DND-41 (cell line): ENCODE measurements around the gene MMP10.

ENCODE experiments used
- ATAC-seq: fragments of 200-7000 bp; cut with Tn5 transposase; 3 replicates; pipeline ENCODE4 v1.9.1; 2021; ENCODE audit warnings: low read depth; ENCODE audit not compliant: insufficient read depth
- DNase-seq: peaks from one replicate; pipeline ENCODE4 v3.0.0-alpha.2; 2020
- H2AFZ ChIP-seq: 2 replicates; pipeline ENCODE4 v1.6.0; 2012; ENCODE audit warnings: low read depth, low read length
- H3K27ac ChIP-seq: 2 replicates; pipeline ENCODE4 v1.5.1; 2012; ENCODE audit warnings: low read length, inconsistent platforms
- H3K27me3 ChIP-seq: fragments of 200-600 bp; sonication (generic); 2 replicates; pipeline ENCODE4 v1.6.0; 2012; ENCODE audit warnings: low read length, mild to moderate bottlenecking, inconsistent platforms; ENCODE audit not compliant: insufficient read depth, poor library complexity
- H3K36me3 ChIP-seq: 2 replicates; pipeline ENCODE4 v1.5.1; 2012; ENCODE audit warnings: low read length, inconsistent platforms; ENCODE audit not compliant: insufficient read depth
- H3K4me1 ChIP-seq: 2 replicates; pipeline ENCODE4 v1.5.1; 2012; ENCODE audit warnings: mild to moderate bottlenecking, low read length; ENCODE audit not compliant: insufficient read depth
- H3K4me2 ChIP-seq: 2 replicates; pipeline ENCODE4 v1.6.0; 2012; ENCODE audit warnings: mild to moderate bottlenecking, moderate library complexity, low read length, inconsistent platforms; ENCODE audit not compliant: insufficient read depth
- H3K4me3 ChIP-seq, 2 experiments: fragments of 200-600 bp in 1 of 2; shearing (Covaris generic) in 1 of 2; 2 replicates each; pipeline ENCODE4 v1.5.1; 2012 to 2016; ENCODE audit warnings: inconsistent platforms in 2 of 2, low read length in 2 of 2, mild to moderate bottlenecking in 2 of 2, low read depth in 1 of 2, moderate library complexity in 1 of 2
- H3K79me2 ChIP-seq: 2 replicates; pipeline ENCODE4 v1.6.0; 2012; ENCODE audit warnings: low read length, inconsistent platforms; ENCODE audit not compliant: insufficient read depth
- H3K9ac ChIP-seq: 2 replicates; pipeline ENCODE4 v1.6.0; 2012; ENCODE audit warnings: low read depth, mild to moderate bottlenecking, inconsistent platforms, low read length, moderate library complexity
- H3K9me3 ChIP-seq: 2 replicates; pipeline ENCODE4 v1.5.1; 2012; ENCODE audit warnings: low read length, moderate library complexity, mild to moderate bottlenecking, inconsistent platforms; ENCODE audit not compliant: insufficient read depth, severe bottlenecking
- H4K20me1 ChIP-seq: 2 replicates; pipeline ENCODE4 v1.6.0; 2012; ENCODE audit warnings: low read length; ENCODE audit not compliant: insufficient read depth
- EZH2 ChIP-seq: IDR thresholded peaks from 3 replicates; pipeline ENCODE4 v1.6.1; 2012; ENCODE audit warnings: borderline replicate concordance, low read depth, mild to moderate bottlenecking, moderate library complexity, low read length, inconsistent platforms; ENCODE audit not compliant: severe bottlenecking
- TF ChIP-seq, protein P1 (sequence below): IDR thresholded peaks from 2 replicates; pipeline ENCODE4 v1.5.1; 2012; ENCODE audit warnings: borderline replicate concordance, low read length, moderate library complexity, mild to moderate bottlenecking; ENCODE audit not compliant: poor library complexity, severe bottlenecking; ENCODE audit errors: extremely low read depth

The MMP10 gene

DNA sequence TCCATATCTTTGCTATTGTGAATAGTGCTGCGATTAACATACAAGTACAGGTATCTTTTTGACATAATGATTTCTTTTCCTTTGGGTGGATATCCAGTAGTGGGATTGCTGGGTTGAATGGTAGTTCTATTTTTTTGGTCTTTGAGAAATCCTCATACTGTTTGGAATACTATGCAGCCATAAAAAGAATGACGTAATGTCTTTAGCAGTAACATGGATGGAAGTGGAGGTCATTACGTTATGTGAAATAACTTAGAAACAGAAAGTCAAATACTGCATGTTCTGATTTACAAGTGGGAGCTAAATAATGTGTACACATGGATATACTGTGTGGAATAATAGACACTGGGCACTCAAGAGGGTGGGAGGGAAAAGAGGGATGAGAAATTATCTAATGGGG is 4.0 kb upstream of the MMP10 start:
- Histone ChIP-seq H3K4me2 (no peak overlapping the region), H3K79me2 (no peaks in the 10 kb centered on the region), H3K27me3 (no peaks in the 10 kb centered on the region), H3K9me3 (no peaks in the 10 kb centered on the region), H3K27ac (no peak overlapping the region), H3K4me1 (no peaks in the 10 kb centered on the region), H2AFZ (no peak overlapping the region), H4K20me1 (no peaks in the 10 kb centered on the region), H3K9ac (no peak overlapping the region), H3K4me3 (no peak overlapping the region), H3K36me3 (no peaks in the 10 kb centered on the region)
- ATAC-seq: no peak
- TF ChIP-seq, protein P1, sequence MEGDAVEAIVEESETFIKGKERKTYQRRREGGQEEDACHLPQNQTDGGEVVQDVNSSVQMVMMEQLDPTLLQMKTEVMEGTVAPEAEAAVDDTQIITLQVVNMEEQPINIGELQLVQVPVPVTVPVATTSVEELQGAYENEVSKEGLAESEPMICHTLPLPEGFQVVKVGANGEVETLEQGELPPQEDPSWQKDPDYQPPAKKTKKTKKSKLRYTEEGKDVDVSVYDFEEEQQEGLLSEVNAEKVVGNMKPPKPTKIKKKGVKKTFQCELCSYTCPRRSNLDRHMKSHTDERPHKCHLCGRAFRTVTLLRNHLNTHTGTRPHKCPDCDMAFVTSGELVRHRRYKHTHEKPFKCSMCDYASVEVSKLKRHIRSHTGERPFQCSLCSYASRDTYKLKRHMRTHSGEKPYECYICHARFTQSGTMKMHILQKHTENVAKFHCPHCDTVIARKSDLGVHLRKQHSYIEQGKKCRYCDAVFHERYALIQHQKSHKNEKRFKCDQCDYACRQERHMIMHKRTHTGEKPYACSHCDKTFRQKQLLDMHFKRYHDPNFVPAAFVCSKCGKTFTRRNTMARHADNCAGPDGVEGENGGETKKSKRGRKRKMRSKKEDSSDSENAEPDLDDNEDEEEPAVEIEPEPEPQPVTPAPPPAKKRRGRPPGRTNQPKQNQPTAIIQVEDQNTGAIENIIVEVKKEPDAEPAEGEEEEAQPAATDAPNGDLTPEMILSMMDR: no peak
- no peak for TF ChIP-seq EZH2
- DNase-seq: no peak

GRCh38 chr11:102783720-102784119 is 3.3 kb upstream of the MMP10 start:
- no peak for ATAC-seq
- TF ChIP-seq EZH2: no peak
- TF ChIP-seq, protein P1: no peak
- no peaks in the 10 kb centered on the region for H3K79me2 ChIP-seq
- H3K4me1 ChIP-seq: no peaks in the 10 kb centered on the region
- no peak overlapping the region for H3K4me3 ChIP-seq
- no peak overlapping the region for H3K9ac ChIP-seq
- DNase-seq: no peak
- H4K20me1 ChIP-seq: no peaks in the 10 kb centered on the region
- no peaks in the 10 kb centered on the region for H3K9me3 ChIP-seq
- H2AFZ ChIP-seq: no peak overlapping the region
- no peaks in the 10 kb centered on the region for H3K27me3 ChIP-seq
- H3K4me2 ChIP-seq: no peak overlapping the region
- H3K27ac ChIP-seq: no peak overlapping the region
- H3K36me3 ChIP-seq: no peaks in the 10 kb centered on the region

GRCh38 chr11:102783016-102783415 is 2.6 kb upstream of the MMP10 start:
- Histone ChIP-seq H3K79me2 (no peaks in the 10 kb centered on the region), H3K9me3 (no peaks in the 10 kb centered on the region), H3K27ac (no peak overlapping the region), H3K9ac (no peak overlapping the region), H3K4me2 (no peak overlapping the region), H3K4me1 (no peaks in the 10 kb centered on the region), H2AFZ (no peak overlapping the region), H3K27me3 (no peaks in the 10 kb centered on the region), H3K4me3 (no peak overlapping the region), H4K20me1 (no peaks in the 10 kb centered on the region), H3K36me3 (no peaks in the 10 kb centered on the region)
- no peak for ATAC-seq
- TF ChIP-seq EZH2: no peak
- TF ChIP-seq, protein P1: no peak
- DNase-seq: no peak

DNA sequence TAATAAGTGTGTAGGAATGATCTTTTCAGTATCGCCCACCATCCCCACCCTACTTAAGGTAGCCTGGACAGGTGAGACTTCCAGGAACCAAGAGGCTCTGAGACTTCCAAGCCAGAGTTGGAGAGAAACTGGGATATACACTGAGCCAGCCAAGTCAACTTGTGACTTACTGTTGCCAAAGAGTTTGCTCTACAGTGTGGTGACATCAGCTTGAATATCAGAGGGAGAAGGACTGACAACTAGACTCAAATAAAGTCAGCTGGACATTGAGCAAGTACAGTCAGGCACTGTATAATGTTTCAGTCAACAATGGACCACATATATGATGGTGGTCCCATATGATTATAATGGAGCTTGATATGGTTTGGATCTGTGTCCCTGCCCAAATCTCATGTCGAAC is 1.2 kb upstream of the MMP10 start:
- no peaks in the 10 kb centered on the region for H3K4me1 ChIP-seq
- H3K9ac ChIP-seq: no peak overlapping the region
- no peak overlapping the region for H3K4me3 ChIP-seq
- no peak for TF ChIP-seq EZH2
- TF ChIP-seq, protein P1: no peak
- no peak overlapping the region for H3K4me2 ChIP-seq
- DNase-seq (no peak), ATAC-seq (no peak)
- no peaks in the 10 kb centered on the region for H4K20me1 ChIP-seq
- no peak overlapping the region for H2AFZ ChIP-seq
- peaks cover 3% of the 10 kb centered on the region for H3K27me3 ChIP-seq
- no peaks in the 10 kb centered on the region for H3K36me3 ChIP-seq
- H3K9me3 ChIP-seq: no peaks in the 10 kb centered on the region
- H3K27ac ChIP-seq: no peak overlapping the region
- no peaks in the 10 kb centered on the region for H3K79me2 ChIP-seq
